Astrocyte (in vitro differentiated cells and primary cell): ENCODE results near the gene SDR39U1. TPM values are rescaled to one million over a fixed set of nuclear protein-coding genes. Genes with fewer than 3 reads are reported as not detected.

ENCODE experiments used
- DNase-seq: peaks from one replicate; pipeline ENCODE4 v3.0.0-alpha.2; 2010; ENCODE audit warnings: low read depth
- FAIRE-seq: peaks from 2 replicates; lab custom pipeline; 2011; peaks lifted over from hg19 to GRCh38; lab: Jason Lieb, UNC
- H2AFZ ChIP-seq: 2 replicates; pipeline ENCODE4 v1.6.0; 2012; ENCODE audit warnings: low read depth, low read length, inconsistent platforms
- H3K27ac ChIP-seq: 2 replicates; pipeline ENCODE4 v1.5.1; 2011; ENCODE audit warnings: low read depth, low read length, inconsistent platforms
- H3K27me3 ChIP-seq: 2 replicates; pipeline ENCODE4 v1.6.0; 2011; ENCODE audit warnings: low read length, inconsistent platforms; ENCODE audit not compliant: insufficient read depth
- H3K36me3 ChIP-seq: 2 replicates; pipeline ENCODE4 v1.5.1; 2011; ENCODE audit warnings: low read length, inconsistent platforms; ENCODE audit not compliant: insufficient read depth
- H3K4me1 ChIP-seq: 2 replicates; pipeline ENCODE4 v1.5.1; 2011; ENCODE audit warnings: low read length, inconsistent platforms; ENCODE audit not compliant: insufficient read depth
- H3K4me2 ChIP-seq: 2 replicates; pipeline ENCODE4 v1.6.0; 2012; ENCODE audit warnings: low read length, inconsistent platforms
- H3K4me3 ChIP-seq: 2 replicates; pipeline ENCODE4 v1.5.1; 2011; ENCODE audit warnings: low read depth, mild to moderate bottlenecking, low read length, inconsistent platforms; ENCODE audit not compliant: insufficient read depth
- H3K79me2 ChIP-seq: 2 replicates; pipeline ENCODE4 v1.6.0; 2012; ENCODE audit warnings: mild to moderate bottlenecking, low read length, inconsistent platforms; ENCODE audit not compliant: insufficient read depth
- H3K9ac ChIP-seq: 2 replicates; pipeline ENCODE4 v1.6.0; 2012; ENCODE audit warnings: mild to moderate bottlenecking, low read length, inconsistent platforms
- H3K9me3 ChIP-seq: 2 replicates; pipeline ENCODE4 v1.5.1; 2012; ENCODE audit warnings: low read depth, mild to moderate bottlenecking, low read length, inconsistent platforms; ENCODE audit not compliant: insufficient read depth
- H4K20me1 ChIP-seq: 2 replicates; pipeline ENCODE4 v1.6.0; 2012; ENCODE audit warnings: low read length, inconsistent platforms; ENCODE audit not compliant: insufficient read depth
- H3K27ac Mint-ChIP-seq: one replicate; pipeline ENCODE4 v1.8.0; 2021; ENCODE audit warnings: mild to moderate bottlenecking, mixed read lengths; ENCODE audit not compliant: unreplicated experiment
- H3K27me3 Mint-ChIP-seq: one replicate; pipeline ENCODE4 v1.8.0; 2021; ENCODE audit warnings: low read depth, mixed read lengths; ENCODE audit not compliant: unreplicated experiment
- H3K36me3 Mint-ChIP-seq: one replicate; pipeline ENCODE4 v1.8.0; 2021; ENCODE audit warnings: low read depth, mixed read lengths; ENCODE audit not compliant: unreplicated experiment
- H3K4me1 Mint-ChIP-seq: one replicate; pipeline ENCODE4 v1.8.0; 2021; ENCODE audit warnings: low read depth, mixed read lengths; ENCODE audit not compliant: unreplicated experiment
- H3K4me3 Mint-ChIP-seq: one replicate; pipeline ENCODE4 v1.8.0; 2021; ENCODE audit warnings: mild to moderate bottlenecking, moderate library complexity, mixed read lengths; ENCODE audit not compliant: unreplicated experiment
- H3K9me3 Mint-ChIP-seq: one replicate; pipeline ENCODE4 v1.8.0; 2021; ENCODE audit warnings: mild to moderate bottlenecking, mixed read lengths; ENCODE audit not compliant: unreplicated experiment
- EZH2 ChIP-seq: IDR thresholded peaks from 2 replicates; pipeline ENCODE4 v1.6.1; 2012; ENCODE audit warnings: mild to moderate bottlenecking, low read length, inconsistent platforms; ENCODE audit not compliant: insufficient read depth
- total RNA-seq: library from RNA; stranded (reverse); gene quantifications from 2 replicates; pipeline ENCODE4 v1.2.1, GENCODE V29; 2021
- TF ChIP-seq, protein P1 (sequence below): IDR thresholded peaks from 2 replicates; pipeline ENCODE4 v1.5.1; 2011; ENCODE audit warnings: low read depth, mild to moderate bottlenecking, inconsistent platforms, low read length, moderate library complexity; ENCODE audit not compliant: insufficient read depth

The SDR39U1 gene
- total RNA-seq, 1 donor from 2014 or later, result 28.1 TPM

- DNase-seq (no peak), FAIRE-seq (no peak)
- Mint-ChIP-seq H3K36me3 (peaks cover 9% of the 10 kb centered on the region), H3K27ac (peak overlapping the region; percentile 100), H3K27me3 (no peaks in the 10 kb centered on the region), H3K9me3 (no peaks in the 10 kb centered on the region), H3K4me1 (peaks cover 3% of the 10 kb centered on the region), H3K4me3 (peak overlapping the region; percentile 96)
- peaks cover 12% of the 10 kb centered on the region for H3K4me1 ChIP-seq
- peak overlapping the region; percentile 99 for H3K4me2 ChIP-seq
- peaks cover 19% of the 10 kb centered on the region for H4K20me1 ChIP-seq
- no peaks in the 10 kb centered on the region for H3K27me3 ChIP-seq
- no peak for TF ChIP-seq EZH2
- TF ChIP-seq, protein P1, sequence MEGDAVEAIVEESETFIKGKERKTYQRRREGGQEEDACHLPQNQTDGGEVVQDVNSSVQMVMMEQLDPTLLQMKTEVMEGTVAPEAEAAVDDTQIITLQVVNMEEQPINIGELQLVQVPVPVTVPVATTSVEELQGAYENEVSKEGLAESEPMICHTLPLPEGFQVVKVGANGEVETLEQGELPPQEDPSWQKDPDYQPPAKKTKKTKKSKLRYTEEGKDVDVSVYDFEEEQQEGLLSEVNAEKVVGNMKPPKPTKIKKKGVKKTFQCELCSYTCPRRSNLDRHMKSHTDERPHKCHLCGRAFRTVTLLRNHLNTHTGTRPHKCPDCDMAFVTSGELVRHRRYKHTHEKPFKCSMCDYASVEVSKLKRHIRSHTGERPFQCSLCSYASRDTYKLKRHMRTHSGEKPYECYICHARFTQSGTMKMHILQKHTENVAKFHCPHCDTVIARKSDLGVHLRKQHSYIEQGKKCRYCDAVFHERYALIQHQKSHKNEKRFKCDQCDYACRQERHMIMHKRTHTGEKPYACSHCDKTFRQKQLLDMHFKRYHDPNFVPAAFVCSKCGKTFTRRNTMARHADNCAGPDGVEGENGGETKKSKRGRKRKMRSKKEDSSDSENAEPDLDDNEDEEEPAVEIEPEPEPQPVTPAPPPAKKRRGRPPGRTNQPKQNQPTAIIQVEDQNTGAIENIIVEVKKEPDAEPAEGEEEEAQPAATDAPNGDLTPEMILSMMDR, result no peak
- peak overlapping the region; percentile 77 for H2AFZ ChIP-seq
- peak overlapping the region; percentile 98 for H3K27ac ChIP-seq
- H3K4me3 ChIP-seq, result peak overlapping the region; percentile 81
- peak overlapping the region; percentile 99 for H3K9ac ChIP-seq
- H3K9me3 ChIP-seq, result no peaks in the 10 kb centered on the region
- H3K36me3 ChIP-seq, result peaks cover 15% of the 10 kb centered on the region
- peaks cover 32% of the 10 kb centered on the region for H3K79me2 ChIP-seq
Measured at GRCh38 chr14:24443053-24443665, 583 bp upstream of the SDR39U1 start.

DNA sequence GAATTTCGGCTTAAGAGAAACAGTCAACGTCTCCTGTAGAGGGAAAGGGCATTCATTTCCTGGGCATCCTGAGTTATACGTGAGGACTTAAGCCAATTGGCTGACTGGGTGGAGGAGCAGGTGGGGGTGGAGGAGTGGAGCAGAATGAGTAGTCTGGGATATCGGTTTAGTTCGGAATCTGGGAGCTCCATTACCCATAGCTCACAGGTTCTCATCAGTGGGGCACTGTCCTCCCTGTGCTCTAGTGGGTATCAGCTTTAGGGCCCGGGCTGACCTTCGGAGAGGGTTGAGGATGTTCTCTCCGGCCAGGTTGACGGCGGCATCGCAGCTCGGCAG is 704 bp downstream of the SDR39U1 start:
- peak; percentile 49 for DNase-seq
- H3K4me1 ChIP-seq, result peaks cover 12% of the 10 kb centered on the region
- H3K27ac ChIP-seq, result peak overlapping the region; percentile 98

More for the DNA sequence above, 704 bp downstream of the SDR39U1 start:
- H3K27ac Mint-ChIP-seq, result peak overlapping the region; percentile 100
- Histone ChIP-seq H3K4me3 (peak overlapping the region; percentile 81), H3K9ac (peak overlapping the region; percentile 99), H3K9me3 (no peaks in the 10 kb centered on the region), H3K27me3 (no peaks in the 10 kb centered on the region), H3K36me3 (peaks cover 25% of the 10 kb centered on the region), H3K4me2 (peak overlapping the region; percentile 99), H3K79me2 (peaks cover 32% of the 10 kb centered on the region), H2AFZ (peak overlapping the region; percentile 77), H4K20me1 (peaks cover 29% of the 10 kb centered on the region)
- H3K27me3 Mint-ChIP-seq, result no peaks in the 10 kb centered on the region
- no peak for FAIRE-seq
- H3K9me3 Mint-ChIP-seq, result no peaks in the 10 kb centered on the region
- H3K4me3 Mint-ChIP-seq, result peak overlapping the region; percentile 96
- TF ChIP-seq, protein P1, result no peak
- no peak for TF ChIP-seq EZH2
- H3K36me3 Mint-ChIP-seq, result peaks cover 9% of the 10 kb centered on the region
- H3K4me1 Mint-ChIP-seq, result peaks cover 3% of the 10 kb centered on the region
